WTC11 (cell line): ENCODE data around the gene NFIL3. TPM values are rescaled to one million over a fixed set of nuclear protein-coding genes. Genes with fewer than 3 reads are reported as not detected.

Experiments
- ATAC-seq: fragments of 200-7000 bp; cut with Tn5 transposase; 2 replicates; pipeline ENCODE4 v1.10.0; 2021; ENCODE audit warnings: mild to moderate bottlenecking, moderate library complexity
- CTCF ChIA-PET: fragments of 300-600 bp; sonication (Branson Sonifier 250); formaldehyde crosslinking; loops from one replicate; lab custom pipeline; 2021; ENCODE audit warnings: antibody characterized with exemption; lab: Charles Lee
- POLR2A ChIA-PET: fragments of 350-600 bp; sonication (Branson Sonifier 250); formaldehyde crosslinking; loops from one replicate; lab custom pipeline; 2021; ENCODE audit warnings: antibody characterized with exemption; lab: Charles Lee
- DNase-seq: peaks from one replicate; pipeline ENCODE4 v3.0.0; 2021; ENCODE audit warnings: low spot score
- H3K27ac Mint-ChIP-seq: 2 replicates; pipeline ENCODE4 v1.8.0; 2021; ENCODE audit warnings: mixed read lengths
- H3K27me3 Mint-ChIP-seq: 2 replicates; pipeline ENCODE4 v1.8.0; 2021; ENCODE audit warnings: low read depth, mild to moderate bottlenecking, moderate library complexity, mixed read lengths
- H3K36me3 Mint-ChIP-seq: 2 replicates; pipeline ENCODE4 v1.8.0; 2021; ENCODE audit warnings: mixed read lengths
- H3K4me1 Mint-ChIP-seq: 2 replicates; pipeline ENCODE4 v1.8.0; 2022; ENCODE audit warnings: mixed read lengths
- H3K4me3 Mint-ChIP-seq: 2 replicates; pipeline ENCODE4 v1.8.0; 2021; ENCODE audit warnings: mild to moderate bottlenecking, moderate library complexity, mixed read lengths
- H3K9me3 Mint-ChIP-seq: 2 replicates; pipeline ENCODE4 v1.8.0; 2021; ENCODE audit warnings: mixed read lengths
- ATF2 ChIP-seq: sonication (generic); formaldehyde crosslinking; IDR thresholded peaks from 2 replicates; pipeline ENCODE4 v1.8.1; 2022; ENCODE audit warnings: low read depth, missing genetic modification reagents, borderline replicate concordance
- CREM ChIP-seq: sonication (generic); formaldehyde crosslinking; IDR thresholded peaks from 2 replicates; pipeline ENCODE4 v1.8.1; 2022; ENCODE audit warnings: mild to moderate bottlenecking, missing genetic modification reagents, moderate library complexity
- E2F5 ChIP-seq: sonication (generic); formaldehyde crosslinking; IDR thresholded peaks from 2 replicates; pipeline ENCODE4 v1.8.1; 2022; ENCODE audit warnings: mild to moderate bottlenecking, moderate library complexity, missing genetic modification reagents
- EMX1 ChIP-seq: fragments of 250-450 bp; sonication (Bioruptor Pico); IDR thresholded peaks from 2 replicates; pipeline ENCODE4 v1.8.0; 2021; ENCODE audit warnings: mild to moderate bottlenecking
- ETV6 ChIP-seq: sonication (generic); formaldehyde crosslinking; IDR thresholded peaks from 2 replicates; pipeline ENCODE4 v1.8.1; 2022; ENCODE audit warnings: mild to moderate bottlenecking, missing genetic modification reagents
- FOXK1 ChIP-seq: sonication (generic); formaldehyde crosslinking; IDR thresholded peaks from 2 replicates; pipeline ENCODE4 v1.8.0; 2022; ENCODE audit warnings: mild to moderate bottlenecking, moderate library complexity, missing genetic modification reagents
- GTF2I ChIP-seq: fragments of 250-450 bp; sonication (Bioruptor Pico); conservative IDR thresholded peaks from 2 replicates; pipeline ENCODE4 v1.4.0; 2021; ENCODE audit warnings: mild to moderate bottlenecking
- MXD4 ChIP-seq: fragments of 250-450 bp; sonication (Bioruptor Pico); IDR thresholded peaks from 2 replicates; pipeline ENCODE4 v1.8.0; 2021; ENCODE audit warnings: mild to moderate bottlenecking, moderate library complexity, borderline replicate concordance
- PRDM15 ChIP-seq: sonication (generic); formaldehyde crosslinking; IDR thresholded peaks from 2 replicates; pipeline ENCODE4 v1.8.0; 2022; ENCODE audit warnings: missing genetic modification reagents
- RELA ChIP-seq: sonication (generic); formaldehyde crosslinking; IDR thresholded peaks from 2 replicates; pipeline ENCODE4 v1.8.1; 2022; ENCODE audit warnings: missing genetic modification reagents, mild to moderate bottlenecking, borderline replicate concordance
- SOX15 ChIP-seq: fragments of 250-450 bp; sonication (Bioruptor Pico); IDR thresholded peaks from 2 replicates; pipeline ENCODE4 v1.9.0; 2021; ENCODE audit warnings: mild to moderate bottlenecking
- SP1 ChIP-seq: sonication (generic); formaldehyde crosslinking; conservative IDR thresholded peaks from 2 replicates; pipeline ENCODE4 v1.8.1; 2022; ENCODE audit warnings: missing genetic modification reagents
- ZSCAN18 ChIP-seq: fragments of 250-450 bp; sonication (Bioruptor Pico); IDR thresholded peaks from 2 replicates; pipeline ENCODE4 v2.1.2; 2022; ENCODE audit warnings: mild to moderate bottlenecking, moderate library complexity
- total RNA-seq: library from RNA; stranded (reverse); gene quantifications from 3 replicates; pipeline ENCODE4 v1.2.3, GENCODE V29; 2021
- TF ChIP-seq, protein P1 (sequence below): sonication (generic); formaldehyde crosslinking; IDR thresholded peaks from 2 replicates; pipeline ENCODE4 v1.8.1; 2022; ENCODE audit warnings: low read depth, mild to moderate bottlenecking, moderate library complexity, missing genetic modification reagents, borderline replicate concordance
- TF ChIP-seq, protein P2 (sequence below): sonication (generic); formaldehyde crosslinking; IDR thresholded peaks from 2 replicates; pipeline ENCODE4 v1.8.0; 2022; ENCODE audit warnings: mild to moderate bottlenecking, missing genetic modification reagents
- TF ChIP-seq, protein P3 (sequence below): sonication (generic); formaldehyde crosslinking; IDR thresholded peaks from 2 replicates; pipeline ENCODE4 v1.8.0; 2023; ENCODE audit warnings: missing genetic modification reagents, mild to moderate bottlenecking, borderline replicate concordance
- TF ChIP-seq, protein P4 (sequence below): sonication (generic); formaldehyde crosslinking; IDR thresholded peaks from 2 replicates; pipeline ENCODE4 v1.8.0; 2022; ENCODE audit warnings: mild to moderate bottlenecking, missing genetic modification reagents

Gene NFIL3
- total RNA-seq, 1 experiment from 2014 or later, result 11.8 TPM

DNA sequence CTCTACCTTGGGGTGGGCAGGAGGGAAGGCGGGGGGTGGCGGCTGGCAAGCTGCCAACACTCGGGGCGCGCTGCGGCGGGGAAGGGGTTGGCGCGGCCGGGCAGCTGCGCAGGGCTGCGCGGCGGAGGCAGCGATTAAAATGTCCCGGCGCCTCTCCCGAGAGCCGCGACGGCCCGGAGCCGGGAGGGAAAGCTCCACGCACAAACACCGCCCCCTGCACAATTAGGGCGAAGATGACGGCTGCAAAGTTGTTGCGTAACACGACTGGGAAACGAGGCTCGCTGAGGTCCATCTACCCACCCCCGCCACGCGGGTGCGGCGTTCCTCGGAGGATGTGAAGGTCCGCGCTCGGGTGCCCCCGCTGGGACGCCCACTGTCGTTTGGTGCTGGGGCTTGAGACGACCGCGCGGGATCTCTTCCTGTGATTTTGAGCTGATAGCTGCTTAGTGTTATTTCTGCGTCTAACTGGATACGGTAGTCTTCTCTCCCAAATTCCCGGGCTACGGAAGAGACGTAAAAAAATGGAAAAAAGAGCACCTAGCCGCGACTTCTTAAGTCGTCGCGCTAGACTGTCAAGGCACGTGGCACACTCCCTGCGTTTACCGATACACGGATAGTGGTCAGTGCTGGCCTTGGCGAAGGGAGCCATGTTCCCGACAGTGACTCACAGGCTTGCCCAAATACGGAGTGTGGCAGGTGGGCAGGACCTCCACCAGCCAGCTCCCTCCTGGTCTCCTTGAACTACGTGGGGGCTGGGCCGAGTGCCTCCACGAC, 958 bp upstream of the NFIL3 start (continued):
- no peak for TF ChIP-seq RELA
- no peak for TF ChIP-seq PRDM15 (CRISPR knock-in tag)
- TF ChIP-seq ETV6 (CRISPR knock-in tag), result no peak
- TF ChIP-seq GTF2I, result no peak
- TF ChIP-seq EMX1, result no peak
- 0 out of 2 replicates have a peak, but pooled peaks have one; percentile 29 for TF ChIP-seq SP1 (CRISPR knock-in tag)
- TF ChIP-seq, protein P1, sequence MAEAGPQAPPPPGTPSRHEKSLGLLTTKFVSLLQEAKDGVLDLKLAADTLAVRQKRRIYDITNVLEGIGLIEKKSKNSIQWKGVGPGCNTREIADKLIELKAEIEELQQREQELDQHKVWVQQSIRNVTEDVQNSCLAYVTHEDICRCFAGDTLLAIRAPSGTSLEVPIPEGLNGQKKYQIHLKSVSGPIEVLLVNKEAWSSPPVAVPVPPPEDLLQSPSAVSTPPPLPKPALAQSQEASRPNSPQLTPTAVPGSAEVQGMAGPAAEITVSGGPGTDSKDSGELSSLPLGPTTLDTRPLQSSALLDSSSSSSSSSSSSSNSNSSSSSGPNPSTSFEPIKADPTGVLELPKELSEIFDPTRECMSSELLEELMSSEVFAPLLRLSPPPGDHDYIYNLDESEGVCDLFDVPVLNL, result 0 out of 2 replicates have a peak, but pooled peaks have one; percentile 45
- TF ChIP-seq, protein P2, sequence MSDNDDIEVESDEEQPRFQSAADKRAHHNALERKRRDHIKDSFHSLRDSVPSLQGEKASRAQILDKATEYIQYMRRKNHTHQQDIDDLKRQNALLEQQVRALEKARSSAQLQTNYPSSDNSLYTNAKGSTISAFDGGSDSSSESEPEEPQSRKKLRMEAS (CRISPR knock-in tag), result peak; percentile 89
- TF ChIP-seq CREM (CRISPR knock-in tag), result 0 out of 2 replicates have a peak, but pooled peaks have one; percentile 39
- no peak for TF ChIP-seq SOX15 (CRISPR knock-in tag)
- TF ChIP-seq, protein P3, sequence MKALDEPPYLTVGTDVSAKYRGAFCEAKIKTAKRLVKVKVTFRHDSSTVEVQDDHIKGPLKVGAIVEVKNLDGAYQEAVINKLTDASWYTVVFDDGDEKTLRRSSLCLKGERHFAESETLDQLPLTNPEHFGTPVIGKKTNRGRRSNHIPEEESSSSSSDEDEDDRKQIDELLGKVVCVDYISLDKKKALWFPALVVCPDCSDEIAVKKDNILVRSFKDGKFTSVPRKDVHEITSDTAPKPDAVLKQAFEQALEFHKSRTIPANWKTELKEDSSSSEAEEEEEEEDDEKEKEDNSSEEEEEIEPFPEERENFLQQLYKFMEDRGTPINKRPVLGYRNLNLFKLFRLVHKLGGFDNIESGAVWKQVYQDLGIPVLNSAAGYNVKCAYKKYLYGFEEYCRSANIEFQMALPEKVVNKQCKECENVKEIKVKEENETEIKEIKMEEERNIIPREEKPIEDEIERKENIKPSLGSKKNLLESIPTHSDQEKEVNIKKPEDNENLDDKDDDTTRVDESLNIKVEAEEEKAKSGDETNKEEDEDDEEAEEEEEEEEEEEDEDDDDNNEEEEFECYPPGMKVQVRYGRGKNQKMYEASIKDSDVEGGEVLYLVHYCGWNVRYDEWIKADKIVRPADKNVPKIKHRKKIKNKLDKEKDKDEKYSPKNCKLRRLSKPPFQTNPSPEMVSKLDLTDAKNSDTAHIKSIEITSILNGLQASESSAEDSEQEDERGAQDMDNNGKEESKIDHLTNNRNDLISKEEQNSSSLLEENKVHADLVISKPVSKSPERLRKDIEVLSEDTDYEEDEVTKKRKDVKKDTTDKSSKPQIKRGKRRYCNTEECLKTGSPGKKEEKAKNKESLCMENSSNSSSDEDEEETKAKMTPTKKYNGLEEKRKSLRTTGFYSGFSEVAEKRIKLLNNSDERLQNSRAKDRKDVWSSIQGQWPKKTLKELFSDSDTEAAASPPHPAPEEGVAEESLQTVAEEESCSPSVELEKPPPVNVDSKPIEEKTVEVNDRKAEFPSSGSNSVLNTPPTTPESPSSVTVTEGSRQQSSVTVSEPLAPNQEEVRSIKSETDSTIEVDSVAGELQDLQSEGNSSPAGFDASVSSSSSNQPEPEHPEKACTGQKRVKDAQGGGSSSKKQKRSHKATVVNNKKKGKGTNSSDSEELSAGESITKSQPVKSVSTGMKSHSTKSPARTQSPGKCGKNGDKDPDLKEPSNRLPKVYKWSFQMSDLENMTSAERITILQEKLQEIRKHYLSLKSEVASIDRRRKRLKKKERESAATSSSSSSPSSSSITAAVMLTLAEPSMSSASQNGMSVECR (CRISPR knock-in tag), result 0 out of 2 replicates have a peak, but pooled peaks have one; percentile 46
- no peak for TF ChIP-seq MXD4 (CRISPR knock-in tag)

DNA sequence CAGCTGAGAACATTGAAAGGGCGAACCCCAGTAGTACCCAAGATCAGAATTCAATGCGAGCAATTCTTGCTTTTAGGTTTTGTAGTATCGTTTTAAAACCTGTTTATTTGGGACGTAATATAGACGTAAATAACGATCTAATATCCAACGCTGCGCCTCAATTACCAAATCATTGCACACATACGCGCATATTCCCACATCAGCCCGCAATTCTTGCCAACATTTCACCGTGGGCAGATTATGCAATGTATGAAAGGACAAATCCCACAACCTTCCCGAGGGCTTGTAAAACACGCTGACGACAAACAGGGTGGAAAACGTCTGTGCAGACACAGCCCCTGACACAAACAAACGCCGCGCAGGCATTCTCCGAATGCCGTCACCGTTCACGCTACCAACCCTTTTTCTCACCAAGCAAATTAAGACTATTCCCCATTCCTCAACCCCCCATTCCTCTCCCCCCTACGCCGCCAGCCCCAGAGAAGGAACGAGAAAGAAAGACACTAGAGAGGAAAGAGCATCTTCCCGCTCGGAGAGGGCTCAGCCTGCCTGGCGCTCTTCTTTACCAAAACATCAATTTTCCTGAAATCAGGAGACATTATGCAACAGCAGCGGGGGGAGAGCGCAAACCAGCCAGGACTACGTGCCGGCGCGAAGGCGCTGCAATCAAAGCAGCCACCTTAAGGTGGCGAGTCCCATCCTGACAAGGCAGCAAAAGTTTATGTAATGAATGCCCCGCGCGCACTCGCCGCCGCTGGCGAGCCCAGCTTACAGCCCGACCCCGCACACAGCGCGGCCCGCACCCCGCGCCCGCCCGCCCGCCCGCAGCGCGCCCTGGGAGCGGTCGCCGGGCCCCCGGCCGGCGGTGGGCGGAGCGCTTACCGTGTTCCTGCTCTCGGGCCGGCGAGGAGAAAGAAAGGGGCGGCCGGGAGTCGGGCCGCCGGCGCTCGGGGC, 597 bp downstream of the NFIL3 start:
- Mint-ChIP-seq H3K27me3 (peaks cover 52% of the 10 kb centered on the region), H3K36me3 (no peaks in the 10 kb centered on the region)
- no peak for TF ChIP-seq E2F5 (CRISPR knock-in tag)
- no peak for TF ChIP-seq SOX15 (CRISPR knock-in tag)
- no peak for TF ChIP-seq ETV6 (CRISPR knock-in tag)
- TF ChIP-seq ATF2 (CRISPR knock-in tag), result no peak
- TF ChIP-seq, protein P4, sequence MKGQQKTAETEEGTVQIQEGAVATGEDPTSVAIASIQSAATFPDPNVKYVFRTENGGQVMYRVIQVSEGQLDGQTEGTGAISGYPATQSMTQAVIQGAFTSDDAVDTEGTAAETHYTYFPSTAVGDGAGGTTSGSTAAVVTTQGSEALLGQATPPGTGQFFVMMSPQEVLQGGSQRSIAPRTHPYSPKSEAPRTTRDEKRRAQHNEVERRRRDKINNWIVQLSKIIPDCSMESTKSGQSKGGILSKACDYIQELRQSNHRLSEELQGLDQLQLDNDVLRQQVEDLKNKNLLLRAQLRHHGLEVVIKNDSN, result no peak
- no peak for TF ChIP-seq FOXK1 (CRISPR knock-in tag)
- no peak for TF ChIP-seq ZSCAN18 (CRISPR knock-in tag)

More for the DNA sequence above, 597 bp downstream of the NFIL3 start:
- H3K27ac Mint-ChIP-seq, result peak overlapping the region; percentile 94
- peaks cover 42% of the 10 kb centered on the region for H3K4me1 Mint-ChIP-seq
- ChIA-PET CTCF (interaction anchor here (0.6 to 6.8 kb wide), 11 partner anchors 10 to 525 kb away, joined by 3 to 69 read pairs (median 4); no protein-coding TSS in a partner anchor), POLR2A (interaction anchor here (0.6 to 2.1 kb wide), 3 partner anchors 62 to 508 kb away, joined by 4 to 9 read pairs (median 8); no protein-coding TSS in a partner anchor)
- DNase-seq (peak; percentile 48), ATAC-seq (peak; percentile 11)
- H3K4me3 Mint-ChIP-seq, result peak overlapping the region; percentile 99
- no peaks in the 10 kb centered on the region for H3K9me3 Mint-ChIP-seq
